Vagina (tissue), 2 donors: ENCODE results near the gene VSTM1. TPM values are rescaled to one million over a fixed set of nuclear protein-coding genes. Genes with fewer than 3 reads are reported as not detected.
A peak's percentile ranks its signal among the peaks of the same experiment; 100 is the strongest.
"Not testable (repeated sequence)": the region's sequence is repeated elsewhere in the genome, so short reads cannot be mapped to it uniquely, and the experiment has no call there.

Experiments used
- DNase-seq, 2 donors: peaks; one replicate each; pipeline ENCODE4 v3.0.0-alpha.2; 2017; ENCODE audit errors: extremely low spot score in 2 of 2
- H3K27ac ChIP-seq: fragments of 200-600 bp; sonication (generic); one replicate; pipeline ENCODE4 v1.5.1; 2019
- H3K27me3 ChIP-seq: fragments of 200-600 bp; sonication (generic); one replicate; pipeline ENCODE4 v1.5.1; 2019
- H3K36me3 ChIP-seq, 2 donors: fragments of 200-600 bp; sonication (generic); one replicate each; pipeline ENCODE4 v1.5.1; 2017 to 2019
- H3K4me1 ChIP-seq: fragments of 200-600 bp; sonication (generic); one replicate; pipeline ENCODE4 v1.5.1; 2019
- H3K4me3 ChIP-seq, 2 donors: fragments of 200-600 bp; sonication (generic); 1 replicate in 1 of 2; 2 replicates in 1 of 2; pipeline ENCODE4 v1.5.1; 2016 to 2019
- H3K9me3 ChIP-seq: fragments of 200-600 bp; sonication (generic); one replicate; pipeline ENCODE4 v1.5.1; 2019
- CTCF ChIP-seq, 3 experiments: fragments of 450-650 bp in 2 of 3; fragments of 200-600 bp in 1 of 3; sonication (generic) in 1 of 3; IDR thresholded peaks; one replicate each; pipeline ENCODE4 v1.5.1; 2017 to 2019; ENCODE audit warnings: antibody characterized with exemption in 3 of 3, mild to moderate bottlenecking in 2 of 3, moderate library complexity in 2 of 3
- POLR2A ChIP-seq, 2 donors: fragments of 450-650 bp; IDR thresholded peaks; one replicate each; pipeline ENCODE4 v1.6.1; 2017; ENCODE audit warnings: antibody characterized with exemption in 2 of 2, mild to moderate bottlenecking in 2 of 2, moderate library complexity in 2 of 2
- POLR2AphosphoS5 ChIP-seq, 2 donors: sonication (generic); formaldehyde crosslinking; IDR thresholded peaks; one replicate each; pipeline ENCODE4 v1.9.0; 2017; ENCODE audit warnings: antibody characterized with exemption in 2 of 2, mild to moderate bottlenecking in 2 of 2, low read depth in 1 of 2; ENCODE audit not compliant: insufficient read depth in 1 of 2
- intact Hi-C: fragments of 100-400 bp; cut with DNase I; formaldehyde crosslinking; loops from one replicate; pipeline ENCODE4 v1.15.1; 2023
- total RNA-seq: library from RNA; depleted of rRNA; stranded (reverse); fragments of >200 nt; gene quantifications from one replicate; pipeline ENCODE4 v1.2.3, GENCODE V29; 2016

The VSTM1 gene
- total RNA-seq, 1 donor from 2014 or later, result not detected

DNA sequence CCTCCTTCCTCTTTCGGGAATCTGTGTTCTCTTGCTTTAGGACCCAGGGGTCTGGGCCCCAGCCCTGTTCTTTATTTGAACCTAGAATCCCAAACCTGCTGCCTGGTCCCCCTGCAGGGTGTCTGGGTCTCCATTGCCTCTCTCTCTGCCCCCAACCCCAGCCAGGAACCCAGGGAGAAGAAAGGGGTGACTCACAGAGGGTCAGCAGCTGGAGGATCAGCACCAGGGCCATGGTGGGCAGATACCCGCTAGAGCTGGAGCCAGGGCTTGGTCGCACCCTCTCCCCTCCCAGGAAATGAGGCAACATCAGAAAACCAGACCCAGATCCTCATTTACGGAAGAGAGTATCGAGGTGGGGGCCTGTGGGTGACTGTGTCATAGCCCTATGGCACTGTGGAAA is 36.9 kb upstream of the VSTM1 start, which contains the start of gene OSCAR:
Gene OSCAR, minus strand, starts transcription at position 243 of the 400 bp plus-strand sequence. Its CDS starts 11 bp downstream, at position 232.
- Histone ChIP-seq H3K36me3 (no peaks in the 10 kb centered on the region), H3K27me3 (no peaks in the 10 kb centered on the region), H3K9me3 (no peaks in the 10 kb centered on the region), H3K4me1 (peaks cover 29% of the 10 kb centered on the region), H3K4me3 (no peak within 1 kb of the TSS), H3K27ac (no peak within 1 kb of the TSS)
- no peak for DNase-seq
- no peak for TF ChIP-seq POLR2AphosphoS5 (IDR thresholded peaks at IDR 0.05; ENCODE audit: insufficient read depth in 1 of 2, low read depth in 1 of 2)
- TF ChIP-seq POLR2A (IDR thresholded peaks at IDR 0.05), result no peak
- TF ChIP-seq CTCF (IDR thresholded peaks at IDR 0.05), result no peak
- intact Hi-C loops, result no loop called here

GRCh38 chr19:54099903-54100255 is 36.2 kb upstream of the VSTM1 start:
- H3K4me3 ChIP-seq, H3K36me3 ChIP-seq, intact Hi-C loops, H3K9me3 ChIP-seq, H3K27ac ChIP-seq, H3K27me3 ChIP-seq, DNase-seq: not testable (repeated sequence)
- peaks cover 33% of the 10 kb centered on the region for H3K4me1 ChIP-seq

GRCh38 chr19:54099190-54099902 is 35.6 kb upstream of the VSTM1 start:
- H3K27ac ChIP-seq, result no peak overlapping the region
- H3K27me3 ChIP-seq, result no peaks in the 10 kb centered on the region
- no peak for DNase-seq
- no peaks in the 10 kb centered on the region for H3K9me3 ChIP-seq
- intact Hi-C loops, result no loop called here
- no peak for TF ChIP-seq POLR2A (IDR thresholded peaks at IDR 0.05)
- TF ChIP-seq POLR2AphosphoS5 (IDR thresholded peaks at IDR 0.05; ENCODE audit: insufficient read depth in 1 of 2, low read depth in 1 of 2), result no peak
- no peak for TF ChIP-seq CTCF (IDR thresholded peaks at IDR 0.05)
- no peak overlapping the region for H3K4me3 ChIP-seq
- H3K4me1 ChIP-seq, result peaks cover 32% of the 10 kb centered on the region
- H3K36me3 ChIP-seq, result no peaks in the 10 kb centered on the region

DNA sequence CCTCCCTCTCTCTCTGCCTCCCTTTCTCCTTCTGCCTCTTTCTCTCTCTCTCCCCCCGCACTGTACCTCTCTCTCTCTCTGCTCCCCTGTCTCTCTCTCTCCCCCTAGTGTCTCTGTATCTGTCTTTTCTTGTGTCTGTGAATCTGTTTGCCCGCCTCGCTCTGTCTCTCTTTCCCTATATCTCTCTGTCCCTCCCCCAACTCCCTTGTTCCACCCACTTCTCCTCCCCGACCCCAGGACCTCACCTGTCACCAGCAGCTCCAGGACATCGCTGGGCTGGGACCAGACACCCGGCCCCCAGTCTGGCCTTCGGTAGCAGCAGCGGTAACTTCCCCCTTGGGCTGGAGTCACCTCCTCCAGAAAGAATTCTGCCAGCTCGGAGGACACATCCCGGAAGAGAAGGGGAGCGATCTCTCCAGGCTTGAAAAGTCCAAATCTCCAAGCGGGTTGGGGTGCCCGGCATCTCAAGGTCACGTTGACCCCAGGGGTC is 33.0 kb upstream of the VSTM1 start:
- H3K27ac ChIP-seq, result peak overlapping the region; percentile 72
- peaks cover 13% of the 10 kb centered on the region for H3K4me1 ChIP-seq
- H3K27me3 ChIP-seq, result no peaks in the 10 kb centered on the region
- peak overlapping the region; percentile 38 to 44 for H3K4me3 ChIP-seq
- H3K9me3 ChIP-seq, result no peaks in the 10 kb centered on the region
- TF ChIP-seq POLR2AphosphoS5 (IDR thresholded peaks at IDR 0.05; ENCODE audit: insufficient read depth in 1 of 2, low read depth in 1 of 2) (no peak), CTCF (IDR thresholded peaks at IDR 0.05) (no peak), POLR2A (IDR thresholded peaks at IDR 0.05) (no peak)
- DNase-seq, result no peak
- intact Hi-C loops, result no loop called here
- no peaks in the 10 kb centered on the region for H3K36me3 ChIP-seq

DNA sequence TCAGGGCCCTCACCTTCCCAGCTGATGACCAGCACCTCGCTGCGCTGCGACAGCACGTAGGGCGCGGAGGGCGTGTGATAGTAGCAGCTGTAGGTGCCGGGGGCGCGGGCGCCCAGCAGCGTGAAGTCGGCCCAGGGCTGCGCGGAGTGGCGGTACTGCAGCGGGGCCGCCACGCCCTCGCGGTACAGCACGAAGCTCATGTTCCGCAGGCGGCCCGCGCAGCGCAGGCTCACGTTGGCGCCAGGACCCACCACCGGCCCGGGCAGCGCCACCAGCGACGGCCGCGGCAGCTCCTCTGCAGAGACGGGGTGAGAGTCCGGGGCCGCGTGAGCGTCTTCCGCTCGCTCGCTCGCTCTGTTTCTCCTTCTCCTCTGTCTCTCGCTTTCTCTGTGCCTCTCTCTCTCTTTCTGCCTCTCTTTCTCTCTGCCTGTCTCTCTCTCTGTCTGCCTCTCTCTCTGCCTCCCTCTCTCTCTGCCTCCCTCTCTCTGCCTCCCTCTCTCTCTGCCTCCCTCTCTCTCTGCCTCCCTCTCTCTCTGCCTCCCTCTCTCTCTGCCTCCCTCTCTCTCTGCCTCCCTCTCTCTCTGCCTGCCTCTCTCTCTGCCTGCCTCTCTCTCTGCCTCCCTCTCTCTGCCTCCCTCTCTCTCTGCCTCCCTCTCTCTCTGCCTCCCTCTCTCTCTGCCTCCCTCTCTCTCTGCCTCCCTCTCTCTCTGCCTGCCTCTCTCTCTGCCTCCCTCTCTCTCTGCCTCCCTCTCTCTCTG is 32.3 kb upstream of the VSTM1 start:
- intact Hi-C loops, DNase-seq, H3K36me3 ChIP-seq, H3K9me3 ChIP-seq, H3K27me3 ChIP-seq: not testable (repeated sequence)
- H3K4me3 ChIP-seq, result peak overlapping the region; percentile 38 to 44
- H3K4me1 ChIP-seq, result peaks cover 13% of the 10 kb centered on the region
- H3K27ac ChIP-seq, result peak overlapping the region; percentile 72
